ENCODE data around the gene HTT. TPM values are rescaled to one million over a fixed set of nuclear protein-coding genes. Genes with fewer than 3 reads are reported as not detected.

The HTT gene
- total RNA-seq, 2 experiments from 2014 or later = 52.2 to 72.7 TPM

DNA sequence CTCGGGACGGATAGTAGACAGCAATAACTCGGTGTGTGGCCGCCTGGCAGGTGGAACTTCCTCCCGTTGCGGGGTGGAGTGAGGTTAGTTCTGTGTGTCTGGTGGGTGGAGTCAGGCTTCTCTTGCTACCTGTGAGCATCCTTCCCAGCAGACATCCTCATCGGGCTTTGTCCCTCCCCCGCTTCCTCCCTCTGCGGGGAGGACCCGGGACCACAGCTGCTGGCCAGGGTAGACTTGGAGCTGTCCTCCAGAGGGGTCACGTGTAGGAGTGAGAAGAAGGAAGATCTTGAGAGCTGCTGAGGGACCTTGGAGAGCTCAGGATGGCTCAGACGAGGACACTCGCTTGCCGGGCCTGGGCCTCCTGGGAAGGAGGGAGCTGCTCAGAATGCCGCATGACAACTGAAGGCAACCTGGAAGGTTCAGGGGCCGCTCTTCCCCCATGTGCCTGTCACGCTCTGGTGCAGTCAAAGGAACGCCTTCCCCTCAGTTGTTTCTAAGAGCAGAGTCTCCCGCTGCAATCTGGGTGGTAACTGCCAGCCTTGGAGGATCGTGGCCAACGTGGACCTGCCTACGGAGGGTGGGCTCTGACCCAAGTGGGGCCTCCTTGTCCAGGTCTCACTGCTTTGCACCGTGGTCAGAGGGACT lies 168.8 kb downstream of the HTT start:
- ATAC-seq (peak; percentile 14), DNase-seq (peak; percentile 47)
- Mint-ChIP-seq H3K4me3 (no peak overlapping the region), H3K27ac (no peak overlapping the region), H3K36me3 (no peaks in the 10 kb centered on the region), H3K27me3 (no peaks in the 10 kb centered on the region), H3K4me1 (peaks cover 17% of the 10 kb centered on the region), H3K9me3 (ENCODE audit: low read depth) (no peaks in the 10 kb centered on the region)
- CTCF ChIA-PET = interaction anchor here (1.3 kb wide), 2 partner anchors 10 to 50 kb away, joined by 3 read pairs; no protein-coding TSS in a partner anchor

DNA sequence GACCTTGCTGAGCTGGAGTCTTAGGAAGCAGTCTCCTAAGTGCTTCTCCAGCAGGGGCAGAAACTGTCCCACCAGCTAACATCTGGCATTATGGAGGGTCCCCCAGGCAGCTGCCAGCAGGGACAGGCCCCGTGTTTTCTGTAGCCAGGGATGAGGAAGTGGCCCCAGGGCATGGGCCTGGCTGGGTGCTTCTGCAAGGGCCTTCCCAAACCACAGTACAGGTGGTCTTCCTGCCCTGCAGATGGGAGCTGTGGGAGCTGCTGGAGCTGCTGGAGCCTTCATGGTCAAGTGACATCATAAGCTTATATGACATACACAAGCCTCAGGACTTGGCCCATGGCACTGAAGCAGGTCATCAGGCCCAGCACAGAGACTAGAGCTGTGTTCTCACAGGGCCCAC lies 169.5 kb downstream of the HTT start:
- H3K9me3 Mint-ChIP-seq (ENCODE audit: low read depth) = no peaks in the 10 kb centered on the region
- no peaks in the 10 kb centered on the region for H3K36me3 Mint-ChIP-seq
- CTCF ChIA-PET = interaction anchor here (1.0 to 1.3 kb wide), 4 partner anchors 9 to 194 kb away, joined by 3 read pairs; no protein-coding TSS in a partner anchor
- DNase-seq = no peak
- H3K4me1 Mint-ChIP-seq = peaks cover 17% of the 10 kb centered on the region
- no peak for ATAC-seq
- H3K4me3 Mint-ChIP-seq = no peak overlapping the region
- H3K27me3 Mint-ChIP-seq = no peaks in the 10 kb centered on the region
- no peak overlapping the region for H3K27ac Mint-ChIP-seq

DNA sequence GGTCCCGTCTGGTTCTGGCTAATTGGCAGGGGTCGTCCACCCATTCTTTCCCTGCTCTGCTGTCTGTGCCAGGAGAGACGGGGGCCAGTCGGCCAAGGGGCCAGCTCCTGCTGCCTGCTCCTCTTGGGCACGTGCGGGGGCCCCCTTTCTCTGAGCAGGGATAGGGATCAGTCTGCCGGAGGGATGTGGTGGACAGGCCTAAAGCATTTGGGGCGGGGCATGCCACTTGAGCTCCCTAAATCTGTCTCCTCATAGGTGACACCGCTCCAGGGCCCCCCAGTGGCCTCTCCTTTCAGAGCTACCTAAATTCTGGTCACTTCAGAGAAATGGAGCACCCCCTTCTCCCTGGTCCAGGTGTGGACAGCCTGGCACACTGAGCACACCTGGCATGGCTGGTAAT lies 170.3 kb downstream of the HTT start:
- H3K4me3 Mint-ChIP-seq = no peak overlapping the region
- ATAC-seq (no peak), DNase-seq (no peak)
- no peaks in the 10 kb centered on the region for H3K9me3 Mint-ChIP-seq (ENCODE audit: low read depth)
- no peaks in the 10 kb centered on the region for H3K36me3 Mint-ChIP-seq
- CTCF ChIA-PET = interaction anchor here (1.0 to 1.3 kb wide), 3 partner anchors 50 to 195 kb away, joined by 3 read pairs; no protein-coding TSS in a partner anchor
- H3K4me1 Mint-ChIP-seq = peaks cover 17% of the 10 kb centered on the region
- H3K27me3 Mint-ChIP-seq = no peaks in the 10 kb centered on the region
- no peak overlapping the region for H3K27ac Mint-ChIP-seq

DNA sequence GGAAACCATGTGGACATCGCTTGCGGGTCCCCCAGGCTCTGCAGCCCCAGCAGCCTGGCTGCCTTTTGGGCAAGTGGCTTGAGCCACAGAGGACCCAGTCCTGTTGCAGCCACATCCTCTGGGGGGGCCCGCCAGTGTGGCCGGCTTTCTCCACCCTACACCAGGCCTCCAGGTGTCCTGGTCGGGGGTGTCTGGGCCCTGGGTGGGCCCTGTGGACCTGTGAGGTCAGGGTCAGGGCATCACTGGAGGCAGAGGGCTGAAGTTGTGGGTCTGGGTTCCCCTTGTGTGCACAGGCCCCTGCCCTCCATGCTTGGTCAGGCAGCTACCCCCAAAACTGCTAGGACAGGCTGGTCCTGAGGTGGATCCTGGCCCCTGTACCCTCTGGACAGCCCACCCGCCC lies 171.2 kb downstream of the HTT start:
- Mint-ChIP-seq H3K27me3 (no peaks in the 10 kb centered on the region), H3K4me3 (no peak overlapping the region), H3K9me3 (ENCODE audit: low read depth) (no peaks in the 10 kb centered on the region), H3K27ac (no peak overlapping the region), H3K4me1 (peaks cover 17% of the 10 kb centered on the region), H3K36me3 (no peaks in the 10 kb centered on the region)
- ATAC-seq = no peak
- DNase-seq = no peak
- CTCF ChIA-PET = no interaction called here

DNA sequence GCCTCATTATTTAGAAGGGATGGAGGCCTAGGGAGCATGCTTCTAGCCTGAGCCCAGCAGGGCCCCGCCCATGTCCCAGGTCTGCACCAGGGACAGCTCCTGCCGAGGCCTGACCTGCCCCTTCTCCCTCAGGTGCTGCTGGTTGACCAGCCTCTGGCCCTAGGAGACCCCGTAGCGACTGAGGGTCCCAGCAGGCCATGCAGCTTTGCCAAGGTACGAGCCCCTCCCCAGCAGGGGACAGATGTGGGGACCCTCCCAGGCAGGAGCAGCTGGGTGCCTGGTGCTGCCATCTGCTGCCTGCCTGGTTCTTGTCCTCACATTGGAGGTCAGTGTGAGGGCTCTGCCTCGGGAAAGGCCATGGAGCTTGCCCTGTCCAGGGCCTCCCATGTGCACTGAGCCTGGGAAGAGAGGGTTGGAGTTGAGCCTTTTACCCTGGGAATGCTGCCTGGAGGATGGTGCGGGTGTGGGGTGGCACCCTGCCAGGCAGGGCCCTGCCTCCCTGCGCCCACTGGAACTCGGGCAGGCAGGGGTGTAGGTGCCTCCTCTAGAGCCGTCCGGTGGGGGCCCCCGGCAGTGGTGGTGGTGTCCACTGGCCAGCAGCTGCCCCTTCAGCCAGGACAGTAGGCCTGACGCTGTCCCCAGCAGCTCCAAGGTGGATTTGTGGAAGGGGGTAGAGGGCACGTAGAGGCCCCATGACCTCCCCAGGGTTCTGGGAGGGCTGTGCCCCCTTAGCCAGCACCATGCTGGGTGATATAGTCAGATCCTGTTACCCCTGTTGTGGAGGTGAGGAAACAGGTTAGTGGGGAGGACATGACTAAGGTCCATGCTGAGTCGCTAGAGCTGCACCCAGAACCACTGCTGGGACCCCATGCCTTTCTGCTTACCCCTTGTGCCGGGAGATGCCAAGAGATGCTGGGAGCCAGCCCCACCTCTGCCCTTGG lies 172.2 kb downstream of the HTT start:
- Mint-ChIP-seq H3K36me3 (no peaks in the 10 kb centered on the region), H3K27ac (no peak overlapping the region), H3K27me3 (no peaks in the 10 kb centered on the region), H3K9me3 (ENCODE audit: low read depth) (no peaks in the 10 kb centered on the region), H3K4me1 (peaks cover 20% of the 10 kb centered on the region), H3K4me3 (no peak overlapping the region)
- ATAC-seq (no peak), DNase-seq (no peak)
- CTCF ChIA-PET = interaction anchor here (0.8 to 1.2 kb wide), 2 partner anchors 43 to 52 kb away, joined by 3 read pairs; no protein-coding TSS in a partner anchor

DNA sequence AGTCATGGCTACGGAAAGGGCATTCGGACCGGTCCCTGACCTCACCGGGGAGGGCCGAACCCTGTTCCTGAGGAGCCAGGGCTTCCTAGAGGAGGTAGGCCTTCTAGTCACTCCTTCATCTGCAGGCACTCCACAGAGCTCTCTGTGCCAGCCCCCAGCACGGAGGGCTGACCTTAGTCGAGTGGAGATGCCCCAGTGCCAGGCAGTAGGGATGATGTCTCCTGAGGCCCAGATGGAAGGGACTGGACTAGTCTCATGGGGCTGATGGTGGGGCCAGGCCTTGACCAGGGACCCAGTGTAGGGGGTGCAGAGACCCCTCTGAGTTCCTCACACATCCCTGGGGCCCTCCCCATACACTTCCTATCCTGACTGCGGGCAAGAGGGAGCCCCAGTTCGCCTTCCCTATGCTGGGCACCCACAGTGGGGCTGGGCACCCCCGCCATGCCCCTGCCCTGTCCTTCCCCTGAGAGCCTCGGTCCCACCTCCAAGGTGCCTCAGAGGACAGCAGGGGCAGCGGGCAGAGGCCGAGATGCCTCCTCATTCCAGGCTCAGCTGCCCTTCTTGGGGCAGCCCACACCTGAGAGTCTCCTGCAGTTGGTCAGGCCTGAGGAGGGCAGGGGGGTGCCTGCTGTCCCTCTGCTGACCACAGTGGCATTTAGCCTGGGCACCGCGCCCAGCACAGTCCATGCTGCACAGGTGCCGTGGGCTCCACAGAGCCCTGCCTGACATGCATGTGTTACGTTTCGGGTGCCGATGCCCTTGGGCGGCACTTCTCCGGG lies 173.1 kb downstream of the HTT start:
- no peak overlapping the region for H3K4me3 Mint-ChIP-seq
- DNase-seq (no peak), ATAC-seq (no peak)
- no peaks in the 10 kb centered on the region for H3K9me3 Mint-ChIP-seq (ENCODE audit: low read depth)
- no peaks in the 10 kb centered on the region for H3K36me3 Mint-ChIP-seq
- CTCF ChIA-PET = interaction anchor here (1.2 kb wide), 1 partner anchor 44 kb away, joined by 3 read pairs; no protein-coding TSS in a partner anchor
- H3K27me3 Mint-ChIP-seq = no peaks in the 10 kb centered on the region
- peaks cover 15% of the 10 kb centered on the region for H3K4me1 Mint-ChIP-seq
- no peak overlapping the region for H3K27ac Mint-ChIP-seq

DNA sequence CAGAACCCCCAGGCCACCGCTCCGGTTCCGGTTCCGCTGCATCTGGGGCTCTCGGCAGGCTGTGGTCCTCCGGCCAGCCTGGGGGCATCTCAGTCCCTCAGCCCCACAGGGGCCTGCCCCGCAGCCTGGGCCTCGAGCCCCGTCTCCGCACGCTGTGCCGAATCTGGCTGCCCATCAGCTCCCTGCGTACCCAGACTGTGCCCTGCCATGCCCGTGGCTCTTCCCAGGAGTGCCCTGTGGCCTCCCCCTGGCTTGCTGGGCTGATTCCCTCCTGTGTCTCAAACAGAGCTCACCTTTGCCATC lies 173.6 kb downstream of the HTT start:
- no peaks in the 10 kb centered on the region for H3K36me3 Mint-ChIP-seq
- no peaks in the 10 kb centered on the region for H3K9me3 Mint-ChIP-seq (ENCODE audit: low read depth)
- no peaks in the 10 kb centered on the region for H3K27me3 Mint-ChIP-seq
- DNase-seq = no peak
- H3K4me1 Mint-ChIP-seq = peaks cover 11% of the 10 kb centered on the region
- no peak for ATAC-seq
- no peak overlapping the region for H3K4me3 Mint-ChIP-seq
- CTCF ChIA-PET = no interaction called here
- H3K27ac Mint-ChIP-seq = peak overlapping the region; percentile 28

DNA sequence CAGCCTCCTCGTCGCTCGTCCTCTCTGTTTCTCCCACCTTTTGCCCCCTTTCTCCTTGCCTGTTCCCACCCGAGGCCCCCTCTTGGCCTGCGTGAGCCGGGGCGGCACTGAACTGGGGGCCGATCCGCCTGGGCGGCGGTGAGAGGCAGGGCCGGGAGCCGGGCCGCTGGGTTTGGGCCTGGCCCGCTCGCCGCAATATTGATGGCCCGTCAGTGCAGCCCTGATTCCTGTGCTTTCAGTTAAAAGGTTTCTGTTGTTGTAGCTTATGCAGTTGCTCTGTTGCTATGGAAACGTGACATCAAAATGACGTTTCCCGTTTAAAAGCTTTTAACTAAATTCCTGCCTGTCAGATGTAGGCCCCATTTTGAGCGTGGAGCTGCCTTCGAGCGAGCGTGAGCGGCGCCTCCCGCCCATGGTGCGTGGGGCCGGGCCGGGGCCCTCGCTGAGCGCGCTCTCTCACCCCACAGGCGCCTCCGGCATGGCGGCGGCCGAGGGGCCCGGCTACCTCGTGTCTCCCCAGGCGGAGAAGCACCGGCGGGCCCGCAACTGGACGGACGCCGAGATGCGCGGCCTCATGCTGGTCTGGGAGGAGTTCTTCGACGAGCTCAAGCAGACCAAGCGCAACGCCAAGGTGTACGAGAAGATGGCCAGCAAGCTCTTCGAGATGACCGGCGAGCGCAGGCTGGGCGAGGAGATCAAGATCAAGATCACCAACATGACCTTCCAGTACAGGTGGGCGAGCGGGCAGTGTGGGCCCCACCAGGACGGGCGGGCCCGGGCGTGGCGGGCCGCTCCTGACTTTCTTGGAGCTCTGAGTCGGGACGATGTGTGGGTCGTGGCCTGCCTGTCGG lies 174.6 kb downstream of the HTT start, which contains the start of gene MSANTD1:
Gene MSANTD1, plus strand, starts transcription at position 349 of the 851 bp plus-strand sequence. Its CDS starts 64 bp downstream, at position 413.
- peaks cover 6% of the 10 kb centered on the region for H3K4me1 Mint-ChIP-seq
- no peaks in the 10 kb centered on the region for H3K27me3 Mint-ChIP-seq
- DNase-seq (no peak), ATAC-seq (no peak)
- H3K9me3 Mint-ChIP-seq (ENCODE audit: low read depth) = no peaks in the 10 kb centered on the region
- CTCF ChIA-PET = no interaction called here
- H3K27ac Mint-ChIP-seq = peak within 1 kb of the TSS; percentile 28
- H3K36me3 Mint-ChIP-seq = no peaks in the 10 kb centered on the region
- no peak within 1 kb of the TSS for H3K4me3 Mint-ChIP-seq

DNA sequence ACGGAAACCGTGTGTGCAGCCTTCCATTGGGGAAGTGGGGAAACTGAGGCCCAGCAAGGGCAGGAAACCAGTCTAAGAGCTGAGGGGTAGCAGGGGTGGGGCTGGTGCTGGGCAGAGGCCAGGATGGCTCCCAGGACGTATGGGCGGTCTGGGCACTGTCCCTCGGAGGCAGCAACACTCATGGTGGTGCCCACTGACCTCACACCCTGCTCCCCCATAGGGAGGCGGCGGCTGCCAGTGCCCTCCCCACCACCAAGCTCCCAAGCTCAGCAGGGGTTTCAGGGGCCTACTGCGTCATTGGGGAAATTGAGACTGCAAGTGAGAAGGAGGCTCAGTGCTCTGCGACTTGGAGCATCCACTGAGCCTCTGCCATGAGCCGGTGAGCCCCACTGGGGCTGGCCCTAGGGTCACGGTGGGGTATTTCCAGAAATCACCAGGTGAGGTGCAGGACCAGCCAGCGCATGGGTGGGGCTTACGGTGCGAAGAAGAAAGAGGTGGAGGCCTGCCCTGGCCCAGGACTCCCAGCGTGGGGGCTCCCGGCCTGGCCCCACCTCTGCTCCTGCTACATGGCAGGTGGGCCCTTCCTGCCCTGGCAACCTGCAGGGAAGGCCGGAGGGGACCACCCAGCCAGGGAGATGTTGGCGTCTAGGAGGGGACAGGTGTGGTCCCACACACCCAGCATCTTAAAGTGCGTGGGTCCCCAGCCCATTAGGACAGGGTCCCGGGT lies 175.4 kb downstream of the HTT start:
- no peak for DNase-seq
- Mint-ChIP-seq H3K27ac (no peak overlapping the region), H3K36me3 (no peaks in the 10 kb centered on the region), H3K9me3 (ENCODE audit: low read depth) (no peaks in the 10 kb centered on the region), H3K4me3 (no peak overlapping the region), H3K4me1 (peaks cover 6% of the 10 kb centered on the region), H3K27me3 (no peaks in the 10 kb centered on the region)
- CTCF ChIA-PET = no interaction called here
- ATAC-seq = no peak

DNA sequence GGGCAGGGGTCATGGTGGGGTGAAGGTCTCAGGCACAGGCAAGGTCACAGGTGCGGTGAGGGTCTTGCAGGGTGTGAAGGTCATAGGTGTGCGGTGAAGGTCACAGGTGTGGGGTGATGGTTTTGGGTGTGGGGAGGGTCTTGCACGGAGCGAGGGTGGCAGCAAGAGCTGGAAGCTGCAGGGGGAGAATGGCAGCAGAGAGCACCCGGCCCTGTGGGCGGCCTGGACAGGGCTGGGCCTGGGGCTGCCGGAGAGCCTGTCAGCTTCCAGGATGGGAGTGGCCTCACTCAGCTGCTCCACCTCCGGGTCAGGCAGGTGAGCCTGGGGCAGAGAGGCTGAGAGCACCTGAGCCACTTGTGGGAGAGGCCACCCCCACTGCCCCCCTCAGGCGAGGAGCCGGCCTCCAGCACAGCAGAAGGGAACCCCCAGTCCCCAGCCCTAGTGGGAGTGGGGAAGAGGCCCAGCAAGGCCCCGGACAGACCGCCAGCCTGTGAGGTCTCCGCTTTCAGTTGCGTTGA lies 176.0 kb downstream of the HTT start:
- no peak overlapping the region for H3K4me3 Mint-ChIP-seq
- peaks cover 6% of the 10 kb centered on the region for H3K4me1 Mint-ChIP-seq
- H3K9me3 Mint-ChIP-seq (ENCODE audit: low read depth) = no peaks in the 10 kb centered on the region
- H3K27ac Mint-ChIP-seq = no peak overlapping the region
- DNase-seq (no peak), ATAC-seq (no peak)
- no peaks in the 10 kb centered on the region for H3K27me3 Mint-ChIP-seq
- CTCF ChIA-PET = no interaction called here
- H3K36me3 Mint-ChIP-seq = no peaks in the 10 kb centered on the region

DNA sequence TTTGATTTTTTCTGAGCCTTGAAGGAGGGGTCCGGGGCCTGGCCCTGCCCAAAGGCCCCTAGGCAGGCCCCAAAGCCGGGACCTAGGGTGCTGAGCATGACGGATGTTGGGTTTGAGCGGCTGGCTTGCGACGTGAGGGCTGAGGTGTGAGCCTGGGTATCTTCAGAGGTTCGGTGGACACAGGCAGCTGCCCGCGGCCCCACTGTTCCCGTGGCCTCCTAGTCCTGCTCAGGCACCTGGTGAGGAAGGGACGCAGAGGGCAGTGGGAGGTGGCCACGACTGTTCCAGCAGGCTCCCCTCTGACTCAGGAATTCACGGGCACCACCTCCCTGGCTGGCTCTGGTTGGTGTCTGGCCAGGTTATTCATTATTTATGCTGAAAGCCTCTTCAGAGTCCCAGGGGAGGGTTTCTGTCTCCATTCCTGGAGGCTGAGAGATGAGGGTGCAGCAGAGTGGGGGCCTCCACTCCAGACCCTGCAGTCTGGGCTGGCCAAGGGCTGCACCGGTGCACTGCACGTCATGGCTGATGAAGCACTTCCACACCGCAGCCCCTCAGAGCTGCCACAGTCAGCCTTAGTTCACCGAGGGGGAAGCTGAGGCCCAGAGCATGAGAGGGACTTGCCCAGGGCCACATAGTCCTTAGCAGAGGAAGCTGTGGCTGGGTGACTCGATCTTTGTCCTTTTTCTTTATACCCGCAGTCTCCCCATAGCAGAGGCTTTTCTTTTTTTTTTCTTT lies 176.6 kb downstream of the HTT start:
- ATAC-seq (peak; percentile 22), DNase-seq (no peak)
- Mint-ChIP-seq H3K9me3 (ENCODE audit: low read depth) (no peaks in the 10 kb centered on the region), H3K36me3 (no peaks in the 10 kb centered on the region), H3K4me3 (no peak overlapping the region), H3K4me1 (peaks cover 5% of the 10 kb centered on the region), H3K27me3 (no peaks in the 10 kb centered on the region), H3K27ac (no peak overlapping the region)
- CTCF ChIA-PET = no interaction called here

Measured in activated CD8-positive, alpha-beta memory T cell treated with anti-CD3 and anti-CD28 coated beads, Interleukin-2, amount 10 ng/mL, durations not matched to agents 7 days and 5 days (primary cell).